Skeletal muscle tissue (tissue), 4 donors: Measurements from ENCODE around the gene RBMS3. TPM values are rescaled to one million over a fixed set of nuclear protein-coding genes. Genes with fewer than 3 reads are reported as not detected.
"Not testable (repeated sequence)": the region's sequence is repeated elsewhere in the genome, so short reads cannot be mapped to it uniquely, and the experiment has no call there.

Source experiments
- H3K27ac ChIP-seq: one replicate; pipeline ENCODE4 v1.7.0; 2013; ENCODE audit warnings: mild to moderate bottlenecking, low read depth, low read length, inconsistent platforms
- H3K27me3 ChIP-seq, 3 donors: one replicate each; pipeline ENCODE4 v1.7.0; 2013; ENCODE audit warnings: low read length in 3 of 3; ENCODE audit not compliant: control insufficient read depth in 3 of 3, insufficient read depth in 3 of 3
- H3K36me3 ChIP-seq, 3 donors: one replicate each; pipeline ENCODE4 v1.7.0; 2013; ENCODE audit warnings: low read length in 3 of 3; ENCODE audit not compliant: control insufficient read depth in 3 of 3, insufficient read depth in 3 of 3
- H3K4me1 ChIP-seq, 3 donors: one replicate each; pipeline ENCODE4 v1.7.0; 2013; ENCODE audit warnings: low read length in 3 of 3, mild to moderate bottlenecking in 3 of 3; ENCODE audit not compliant: control insufficient read depth in 3 of 3, insufficient read depth in 3 of 3
- H3K4me3 ChIP-seq, 3 donors: one replicate each; pipeline ENCODE4 v1.7.0; 2013; ENCODE audit warnings: low read length in 3 of 3
- H3K9ac ChIP-seq, 3 donors: one replicate each; pipeline ENCODE4 v1.7.0; 2013; ENCODE audit warnings: low read length in 3 of 3, mild to moderate bottlenecking in 3 of 3, moderate library complexity in 2 of 3, low read depth in 1 of 3
- H3K9me3 ChIP-seq, 3 donors: one replicate each; pipeline ENCODE4 v1.7.0; 2013; ENCODE audit warnings: low read length in 3 of 3; ENCODE audit not compliant: control insufficient read depth in 3 of 3
- total RNA-seq: library from RNA; depleted of rRNA; stranded (reverse); fragments of >200 nt; gene quantifications from one replicate; pipeline ENCODE4 v1.2.3, GENCODE V29; 2014
- donor health status: Osteomylitis.

RBMS3 gene
- total RNA-seq, 1 donor from 2014 or later, result 79.9 TPM

GRCh38 chr3:29521293-29521692 lies 240.4 kb downstream of the RBMS3 start:
- Histone ChIP-seq H3K27me3 (no peaks in the 10 kb centered on the region), H3K9me3 (no peaks in the 10 kb centered on the region), H3K27ac (no peak overlapping the region), H3K36me3 (no peaks in the 10 kb centered on the region), H3K4me3 (no peak overlapping the region), H3K4me1 (peaks cover 10 to 15% (median 13%) of the 10 kb centered on the region in 3 donors), H3K9ac (no peak overlapping the region)

GRCh38 chr3:29521751-29522150 lies 240.9 kb downstream of the RBMS3 start:
- H3K4me1 ChIP-seq, result peaks cover 10 to 15% (median 13%) of the 10 kb centered on the region in 3 donors
- no peak overlapping the region for H3K4me3 ChIP-seq
- H3K27me3 ChIP-seq, result no peaks in the 10 kb centered on the region
- H3K9ac ChIP-seq, result no peak overlapping the region
- no peaks in the 10 kb centered on the region for H3K9me3 ChIP-seq
- no peaks in the 10 kb centered on the region for H3K36me3 ChIP-seq
- H3K27ac ChIP-seq, result no peak overlapping the region

GRCh38 chr3:29524433-29524832 lies 243.6 kb downstream of the RBMS3 start:
- Histone ChIP-seq H3K27ac (peak overlapping the region; percentile 50), H3K9ac (peak overlapping the region in 1 of 3 donors; percentile 27), H3K4me1 (peaks cover 13 to 15% (median 13%) of the 10 kb centered on the region in 3 donors)
- H3K4me3 ChIP-seq, H3K9me3 ChIP-seq, H3K27me3 ChIP-seq, H3K36me3 ChIP-seq: not testable (repeated sequence)

GRCh38 chr3:29525254-29525881 lies 244.5 kb downstream of the RBMS3 start:
- peak overlapping the region in 1 of 3 donors; percentile 27 for H3K9ac ChIP-seq

GRCh38 chr3:29527246-29527645 lies 246.4 kb downstream of the RBMS3 start:
- H3K4me1 ChIP-seq, result peaks cover 13 to 16% (median 15%) of the 10 kb centered on the region in 3 donors
- no peak overlapping the region for H3K9ac ChIP-seq
- no peaks in the 10 kb centered on the region for H3K36me3 ChIP-seq
- H3K4me3 ChIP-seq, result no peak overlapping the region
- H3K27ac ChIP-seq, result no peak overlapping the region
- no peaks in the 10 kb centered on the region for H3K27me3 ChIP-seq
- H3K9me3 ChIP-seq, result no peaks in the 10 kb centered on the region

More at GRCh38 chr3:29525254-29525881, 244.5 kb downstream of the RBMS3 start:
- peaks cover 13 to 16% (median 15%) of the 10 kb centered on the region in 3 donors for H3K4me1 ChIP-seq
- no peaks in the 10 kb centered on the region for H3K27me3 ChIP-seq
- peak overlapping the region in 1 of 3 donors; percentile 19 for H3K4me3 ChIP-seq
- no peaks in the 10 kb centered on the region for H3K36me3 ChIP-seq
- H3K9me3 ChIP-seq, result no peaks in the 10 kb centered on the region
- H3K27ac ChIP-seq, result peak overlapping the region; percentile 50

- H3K4me1 ChIP-seq, result peaks cover 0 to 10% (median 0%) of the 10 kb centered on the region in 3 donors
- H3K27ac ChIP-seq, result peak overlapping the region; percentile 67
- H3K9ac ChIP-seq, result no peak overlapping the region
Observed at GRCh38 chr3:29531644-29532043, 250.8 kb downstream of the RBMS3 start.

GRCh38 chr3:29532473-29532872 lies 251.6 kb downstream of the RBMS3 start:
- Histone ChIP-seq H3K27me3 (no peaks in the 10 kb centered on the region), H3K36me3 (no peaks in the 10 kb centered on the region), H3K9me3 (no peaks in the 10 kb centered on the region), H3K4me3 (no peak overlapping the region), H3K27ac (peak overlapping the region; percentile 14), H3K9ac (no peak overlapping the region), H3K4me1 (peaks cover 0 to 7% (median 0%) of the 10 kb centered on the region in 3 donors)

More at GRCh38 chr3:29531644-29532043, 250.8 kb downstream of the RBMS3 start:
- no peaks in the 10 kb centered on the region for H3K27me3 ChIP-seq
- H3K9me3 ChIP-seq, result no peaks in the 10 kb centered on the region
- H3K4me3 ChIP-seq, result no peak overlapping the region
- H3K36me3 ChIP-seq, result no peaks in the 10 kb centered on the region

GRCh38 chr3:29534006-29534405 lies 253.1 kb downstream of the RBMS3 start:
- Histone ChIP-seq H3K4me3 (no peak overlapping the region), H3K9ac (no peak overlapping the region), H3K36me3 (no peaks in the 10 kb centered on the region), H3K9me3 (no peaks in the 10 kb centered on the region), H3K27me3 (no peaks in the 10 kb centered on the region), H3K27ac (no peak overlapping the region), H3K4me1 (peaks cover 0 to 10% (median 0%) of the 10 kb centered on the region in 3 donors)

- Histone ChIP-seq H3K27ac (no peak overlapping the region), H3K9ac (no peak overlapping the region), H3K27me3 (no peaks in the 10 kb centered on the region), H3K9me3 (no peaks in the 10 kb centered on the region), H3K4me1 (peaks cover 0 to 8% (median 0%) of the 10 kb centered on the region in 3 donors), H3K4me3 (no peak overlapping the region), H3K36me3 (no peaks in the 10 kb centered on the region)
Observed at GRCh38 chr3:29536016-29536758, 255.3 kb downstream of the RBMS3 start.
